ENCODE data around the gene USP47. TPM values are rescaled to one million over a fixed set of nuclear protein-coding genes. Genes with fewer than 3 reads are reported as not detected.

USP47 gene
- total and polyA plus RNA-seq, 5 donors = 35.3 to 57.3 (median 52.5) TPM

- Histone ChIP-seq H3K9me3 (ENCODE audit: control insufficient read depth, low read length) (no peaks in the 10 kb centered on the region), H3K4me3 (ENCODE audit: low read length) (no peak overlapping the region), H3K27me3 (ENCODE audit: control insufficient read depth, insufficient read depth) (no peaks in the 10 kb centered on the region), H3K27ac (ENCODE audit: low read length) (peak overlapping the region; percentile 32), H3K4me1 (ENCODE audit: control insufficient read depth, insufficient read depth, low read length) (peaks cover 25% of the 10 kb centered on the region)
- 87% methylated on average over 11 of the region's 11 CpGs for WGBS
- ATAC-seq (no peak), DNase-seq (no peak)
- intact Hi-C loops (cut with DNase I) = no loop called here
Measured at GRCh38 chr11:11967669-11968510, 126.1 kb downstream of the USP47 start.

DNA sequence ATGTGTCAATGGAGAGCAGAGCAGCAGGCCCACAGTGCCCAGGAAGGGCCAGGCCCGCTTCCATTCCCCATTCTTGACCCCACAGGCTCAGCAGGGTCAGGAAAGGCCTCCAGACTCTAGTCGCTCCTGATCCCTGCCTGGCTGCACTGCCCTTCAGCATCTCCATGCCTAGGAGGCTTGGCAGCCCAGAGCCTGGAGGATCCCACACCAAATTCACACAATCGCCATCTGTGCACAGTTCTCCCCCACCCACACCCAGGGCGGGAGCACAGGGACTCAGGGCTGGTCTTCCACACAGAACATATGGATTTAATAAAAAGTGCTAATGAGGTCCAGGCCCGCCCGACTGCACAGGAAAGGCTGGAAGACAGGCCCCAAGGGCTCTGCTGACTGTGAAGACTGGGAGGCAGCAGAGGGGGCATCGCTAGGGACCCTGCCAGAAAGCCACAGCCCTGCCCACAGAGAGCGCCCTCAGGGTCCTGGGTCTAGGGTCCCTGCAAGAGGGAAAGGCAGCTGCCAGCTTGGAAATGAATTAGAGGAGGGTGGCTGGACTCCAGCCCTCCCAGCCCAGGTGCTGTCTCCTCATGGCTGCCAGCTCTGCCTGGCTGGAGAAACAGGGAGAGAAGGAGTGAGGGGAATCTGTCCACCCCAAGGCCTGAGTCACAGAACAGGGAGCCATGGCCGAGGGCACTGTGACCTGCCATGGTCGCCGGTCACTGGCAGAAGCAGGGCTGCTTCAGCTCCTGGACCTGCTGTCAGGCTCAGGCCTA lies 126.9 kb downstream of the USP47 start:
- 71% methylated on average over 11 of the region's 11 CpGs for WGBS
- H3K9me3 ChIP-seq (ENCODE audit: control insufficient read depth, low read length) = no peaks in the 10 kb centered on the region
- H3K4me1 ChIP-seq (ENCODE audit: control insufficient read depth, insufficient read depth, low read length) = peaks cover 30% of the 10 kb centered on the region
- DNase-seq = peak in 2 of 3 donors; percentile 30 to 63
- no peaks in the 10 kb centered on the region for H3K27me3 ChIP-seq (ENCODE audit: control insufficient read depth, insufficient read depth)
- H3K4me3 ChIP-seq (ENCODE audit: low read length) = no peak overlapping the region
- intact Hi-C loops (cut with DNase I) = no loop called here
- peak overlapping the region; percentile 44 for H3K27ac ChIP-seq (ENCODE audit: low read length)
- ATAC-seq = no peak

DNA sequence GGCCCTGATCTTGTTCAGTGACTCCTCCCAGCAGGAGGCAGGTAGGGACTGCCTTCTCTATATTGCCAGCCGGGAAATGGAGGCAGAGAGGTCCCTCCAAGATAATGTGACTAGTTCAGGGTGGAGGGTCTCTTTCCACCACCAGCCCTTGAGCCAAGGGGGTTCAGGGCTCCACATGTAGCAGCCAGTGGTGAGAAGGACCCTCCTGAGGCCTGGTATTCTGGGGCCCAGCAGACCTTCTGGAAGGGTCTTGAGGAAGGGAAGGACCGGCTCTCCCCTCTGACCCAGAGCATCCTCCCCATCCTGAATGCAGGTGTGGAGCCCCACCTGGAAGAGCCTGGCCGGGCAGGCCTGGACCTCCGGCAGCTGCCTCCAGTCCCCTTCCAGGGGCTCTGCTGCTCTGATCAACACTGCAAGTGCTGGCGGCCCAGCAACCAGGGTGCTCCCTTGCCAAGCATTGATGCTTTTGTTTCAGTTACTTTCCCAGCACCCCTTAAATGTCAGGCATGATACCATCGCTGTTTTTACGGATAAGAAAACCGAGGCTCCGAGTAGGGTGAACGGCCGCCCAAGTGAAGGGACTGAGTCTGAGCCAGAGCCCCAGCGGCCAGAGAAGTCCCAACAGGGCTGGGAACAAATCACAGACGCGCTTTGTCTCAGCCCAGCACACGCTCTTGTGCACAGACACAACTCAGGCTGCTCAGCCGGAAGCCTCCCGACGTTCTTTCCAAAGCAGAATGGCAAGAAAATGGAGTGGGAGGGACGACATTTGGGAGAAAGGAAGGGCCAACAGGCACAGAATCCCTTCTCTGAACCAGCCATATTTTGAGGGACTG lies 127.8 kb downstream of the USP47 start:
- DNase-seq = peak; percentile 62 to 84 (median 80)
- ATAC-seq = peak; percentile 32 to 33
- intact Hi-C loops (cut with DNase I) = loop anchor here in 1 of 4 donors (10.0 kb wide), 1 partner anchor 55 kb away; no protein-coding TSS in a partner anchor
- no peak overlapping the region for H3K4me3 ChIP-seq (ENCODE audit: low read length)
- H3K27me3 ChIP-seq (ENCODE audit: control insufficient read depth, insufficient read depth) = no peaks in the 10 kb centered on the region
- H3K9me3 ChIP-seq (ENCODE audit: control insufficient read depth, low read length) = no peaks in the 10 kb centered on the region
- H3K4me1 ChIP-seq (ENCODE audit: control insufficient read depth, insufficient read depth, low read length) = peaks cover 32% of the 10 kb centered on the region
- H3K27ac ChIP-seq (ENCODE audit: low read length) = peak overlapping the region; percentile 44
- 53% methylated on average over 19 of the region's 19 CpGs for WGBS

GRCh38 chr11:11970556-11970955 lies 128.8 kb downstream of the USP47 start:
- peak overlapping the region; percentile 32 for H3K27ac ChIP-seq (ENCODE audit: low read length)
- 94% methylated on average over 2 of the region's 2 CpGs for WGBS
- no peak overlapping the region for H3K4me3 ChIP-seq (ENCODE audit: low read length)
- DNase-seq (no peak), ATAC-seq (no peak)
- no peaks in the 10 kb centered on the region for H3K27me3 ChIP-seq (ENCODE audit: control insufficient read depth, insufficient read depth)
- intact Hi-C loops (cut with DNase I) = loop anchor here in 1 of 4 donors (10.0 kb wide), 1 partner anchor 54 kb away; no protein-coding TSS in a partner anchor
- peaks cover 36% of the 10 kb centered on the region for H3K4me1 ChIP-seq (ENCODE audit: control insufficient read depth, insufficient read depth, low read length)
- H3K9me3 ChIP-seq (ENCODE audit: control insufficient read depth, low read length) = no peaks in the 10 kb centered on the region

GRCh38 chr11:11971906-11972547 lies 130.3 kb downstream of the USP47 start:
- Histone ChIP-seq H3K4me1 (ENCODE audit: control insufficient read depth, insufficient read depth, low read length) (peaks cover 50% of the 10 kb centered on the region), H3K4me3 (ENCODE audit: low read length) (no peak overlapping the region), H3K27me3 (ENCODE audit: control insufficient read depth, insufficient read depth) (no peaks in the 10 kb centered on the region), H3K27ac (ENCODE audit: low read length) (peak overlapping the region; percentile 78), H3K9me3 (ENCODE audit: control insufficient read depth, low read length) (no peaks in the 10 kb centered on the region)
- intact Hi-C loops (cut with DNase I) = loop anchor here in 1 of 4 donors (10.0 kb wide), 1 partner anchor 53 kb away; no protein-coding TSS in a partner anchor
- WGBS = 71% methylated on average over 5 of the region's 5 CpGs
- ATAC-seq (no peak), DNase-seq (peak in 1 of 3 donors; percentile 4)

DNA sequence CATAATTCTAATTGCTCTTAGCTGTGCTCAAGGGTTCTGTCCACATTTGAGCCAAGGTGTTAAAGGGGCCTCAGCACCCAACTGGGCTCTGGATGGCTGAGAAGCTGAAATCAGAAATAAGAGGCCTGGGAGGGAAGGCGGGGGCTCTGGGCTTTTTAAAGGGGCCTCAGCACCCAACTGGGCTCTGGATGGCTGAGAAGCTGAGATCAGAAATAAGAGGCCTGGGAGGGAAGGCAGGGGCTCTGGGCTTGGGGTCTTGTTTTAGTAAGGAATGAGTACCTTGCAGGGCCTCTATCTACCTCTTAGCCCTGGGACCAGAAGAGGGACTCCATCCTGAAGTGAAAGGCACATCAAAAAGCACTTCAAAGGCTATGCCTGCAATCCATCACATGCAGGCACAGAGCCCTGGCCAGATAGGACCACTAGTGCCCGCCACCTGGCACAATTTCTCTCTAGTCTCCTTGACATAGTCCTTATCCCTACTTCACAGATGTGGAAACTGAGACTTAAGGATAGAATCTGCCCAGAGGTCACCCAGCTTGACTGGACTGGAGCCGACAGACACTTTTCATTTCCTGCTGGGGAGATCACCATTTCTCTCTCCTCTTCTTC lies 131.1 kb downstream of the USP47 start:
- peak overlapping the region; percentile 78 for H3K27ac ChIP-seq (ENCODE audit: low read length)
- no peaks in the 10 kb centered on the region for H3K9me3 ChIP-seq (ENCODE audit: control insufficient read depth, low read length)
- intact Hi-C loops (cut with DNase I) = loop anchor here in 1 of 4 donors (10.0 kb wide), 1 partner anchor 52 kb away; no protein-coding TSS in a partner anchor
- ATAC-seq (no peak), DNase-seq (peak in 1 of 3 donors; percentile 39)
- H3K27me3 ChIP-seq (ENCODE audit: control insufficient read depth, insufficient read depth) = no peaks in the 10 kb centered on the region
- peaks cover 57% of the 10 kb centered on the region for H3K4me1 ChIP-seq (ENCODE audit: control insufficient read depth, insufficient read depth, low read length)
- no peak overlapping the region for H3K4me3 ChIP-seq (ENCODE audit: low read length)
- 55% methylated on average over 3 of the region's 3 CpGs for WGBS

GRCh38 chr11:11973361-11973800 lies 131.6 kb downstream of the USP47 start:
- intact Hi-C loops (cut with DNase I) = loop anchor here in 1 of 4 donors (10.0 kb wide), 1 partner anchor 51 kb away; no protein-coding TSS in a partner anchor
- peaks cover 59% of the 10 kb centered on the region for H3K4me1 ChIP-seq (ENCODE audit: control insufficient read depth, insufficient read depth, low read length)
- 14% methylated on average over 8 of the region's 8 CpGs for WGBS

GRCh38 chr11:11973866-11974265 lies 132.1 kb downstream of the USP47 start:
- ATAC-seq = no peak
- H3K27ac ChIP-seq (ENCODE audit: low read length) = peak overlapping the region; percentile 96
- WGBS = 39% methylated on average over 4 of the region's 4 CpGs
- no peak overlapping the region for H3K4me3 ChIP-seq (ENCODE audit: low read length)
- H3K9me3 ChIP-seq (ENCODE audit: control insufficient read depth, low read length) = no peaks in the 10 kb centered on the region
- peak in 1 of 3 donors; percentile 41 for DNase-seq
- intact Hi-C loops (cut with DNase I) = loop anchor here in 1 of 4 donors (10.0 kb wide), 1 partner anchor 51 kb away; no protein-coding TSS in a partner anchor
- no peaks in the 10 kb centered on the region for H3K27me3 ChIP-seq (ENCODE audit: control insufficient read depth, insufficient read depth)
- peaks cover 61% of the 10 kb centered on the region for H3K4me1 ChIP-seq (ENCODE audit: control insufficient read depth, insufficient read depth, low read length)

More at GRCh38 chr11:11973361-11973800, 131.6 kb downstream of the USP47 start:
- DNase-seq (peak; percentile 87 to 95 (median 91)), ATAC-seq (peak; percentile 83)
- H3K9me3 ChIP-seq (ENCODE audit: control insufficient read depth, low read length) = no peaks in the 10 kb centered on the region
- H3K27ac ChIP-seq (ENCODE audit: low read length) = peak overlapping the region; percentile 96
- no peak overlapping the region for H3K4me3 ChIP-seq (ENCODE audit: low read length)
- H3K27me3 ChIP-seq (ENCODE audit: control insufficient read depth, insufficient read depth) = no peaks in the 10 kb centered on the region

GRCh38 chr11:11975201-11976092 lies 133.7 kb downstream of the USP47 start:
- 71% methylated on average over 11 of the region's 11 CpGs for WGBS
- no peak overlapping the region for H3K4me3 ChIP-seq (ENCODE audit: low read length)
- no peak for ATAC-seq
- no peaks in the 10 kb centered on the region for H3K27me3 ChIP-seq (ENCODE audit: control insufficient read depth, insufficient read depth)
- peaks cover 63% of the 10 kb centered on the region for H3K4me1 ChIP-seq (ENCODE audit: control insufficient read depth, insufficient read depth, low read length)
- peak in 2 of 3 donors; percentile 7 to 38 for DNase-seq
- H3K27ac ChIP-seq (ENCODE audit: low read length) = peak overlapping the region; percentile 91
- no peaks in the 10 kb centered on the region for H3K9me3 ChIP-seq (ENCODE audit: control insufficient read depth, low read length)
- intact Hi-C loops (cut with DNase I) = loop anchor here in 1 of 4 donors (10.0 kb wide), 1 partner anchor 49 kb away; no protein-coding TSS in a partner anchor

Measured in right cardiac atrium (tissue), 5 donors.